Mesendoderm (in vitro differentiated cells): ENCODE results near the gene BRCA2.
A peak's percentile ranks its signal among the peaks of the same experiment; 100 is the strongest.

Experiments
- DNase-seq: peaks from one replicate; pipeline ENCODE4 v3.0.0; 2013
- H2AK5ac ChIP-seq: 2 replicates; pipeline ENCODE4 v1.6.1; 2013; ENCODE audit warnings: low read length, inconsistent platforms
- H2BK120ac ChIP-seq: 2 replicates; pipeline ENCODE4 v1.6.1; 2013; ENCODE audit warnings: low read depth, mild to moderate bottlenecking, low read length, moderate library complexity, mixed read lengths
- H2BK15ac ChIP-seq: replicated peaks from 2 replicates; pipeline ENCODE4 v1.6.1; 2013; ENCODE audit warnings: low read depth, mild to moderate bottlenecking, moderate library complexity
- H2BK5ac ChIP-seq: 2 replicates; pipeline ENCODE4 v1.6.1; 2013; ENCODE audit warnings: low read length, inconsistent platforms
- H3K18ac ChIP-seq: 2 replicates; pipeline ENCODE4 v1.6.1; 2013; ENCODE audit warnings: mild to moderate bottlenecking, low read length, mixed read lengths
- H3K23ac ChIP-seq: one replicate; pipeline ENCODE4 v1.6.1; 2013; ENCODE audit warnings: low read length
- H3K27ac ChIP-seq: 2 replicates; pipeline ENCODE4 v1.5.1; 2013; ENCODE audit warnings: low read depth, mild to moderate bottlenecking, inconsistent platforms, low read length, moderate library complexity
- H3K27me3 ChIP-seq: 2 replicates; pipeline ENCODE4 v1.6.1; 2013; ENCODE audit warnings: low read length, control low read depth, mild to moderate bottlenecking, inconsistent platforms; ENCODE audit not compliant: insufficient read depth, poor library complexity
- H3K36me3 ChIP-seq: 2 replicates; pipeline ENCODE4 v1.6.1; 2013; ENCODE audit warnings: low read length, inconsistent platforms; ENCODE audit not compliant: control insufficient read depth, insufficient read depth
- H3K4ac ChIP-seq: one replicate; pipeline ENCODE4 v1.6.1; 2013; ENCODE audit warnings: low read depth, mild to moderate bottlenecking, low read length, moderate library complexity
- H3K4me1 ChIP-seq: 2 replicates; pipeline ENCODE4 v1.6.1; 2013; ENCODE audit warnings: low read depth, low read length, inconsistent platforms; ENCODE audit not compliant: control insufficient read depth
- H3K4me2 ChIP-seq: 2 replicates; pipeline ENCODE4 v1.6.1; 2013; ENCODE audit warnings: low read length
- H3K4me3 ChIP-seq: 2 replicates; pipeline ENCODE4 v1.5.1; 2013; ENCODE audit warnings: mild to moderate bottlenecking, low read length
- H3K56ac ChIP-seq: one replicate; pipeline ENCODE4 v1.6.1; 2013; ENCODE audit warnings: low read length
- H3K79me1 ChIP-seq: 2 replicates; pipeline ENCODE4 v1.6.1; 2013; ENCODE audit warnings: low read length, inconsistent platforms
- H3K79me2 ChIP-seq: 2 replicates; pipeline ENCODE4 v1.6.1; 2013; ENCODE audit warnings: mild to moderate bottlenecking, low read length; ENCODE audit not compliant: control insufficient read depth, insufficient read depth
- H3K9ac ChIP-seq: 2 replicates; pipeline ENCODE4 v1.6.1; 2013; ENCODE audit warnings: low read length, inconsistent platforms
- H4K5ac ChIP-seq: one replicate; pipeline ENCODE4 v1.6.1; 2013; ENCODE audit warnings: low read length
- H4K8ac ChIP-seq: one replicate; pipeline ENCODE4 v1.6.1; 2013; ENCODE audit warnings: low read depth, mild to moderate bottlenecking, control low read depth, low read length, moderate library complexity
- WGBS: extraction: QIAGEN DNeasy Blood & Tissue Kit; methylation state at CpG from one replicate; pipeline ENCODE4 v1.1.7; 2013; ENCODE audit warnings: low lambda C conversion rate, missing lambda C conversion rate; ENCODE audit not compliant: insufficient coverage; ENCODE audit errors: extremely low coverage; 5-methylcytosine and 5-hydroxymethylcytosine counted together

BRCA2 gene

GRCh38 chr13:32426990-32427851 lies 111.9 kb downstream of the BRCA2 start:
- Histone ChIP-seq H2BK15ac (no peak overlapping the region), H3K79me1 (no peaks in the 10 kb centered on the region), H3K27ac (no peak overlapping the region), H3K79me2 (peaks cover 2% of the 10 kb centered on the region), H3K18ac (peak overlapping the region; percentile 35), H2BK5ac (no peak overlapping the region), H3K56ac (peak overlapping the region; percentile 76), H3K27me3 (no peaks in the 10 kb centered on the region), H2AK5ac (no peak overlapping the region), H2BK120ac (peak overlapping the region; percentile 30), H4K8ac (no peak overlapping the region), H3K4me1 (no peaks in the 10 kb centered on the region), H3K4ac (no peak overlapping the region), H3K9ac (peak overlapping the region; percentile 64), H3K4me2 (peak overlapping the region; percentile 67), H3K36me3 (no peaks in the 10 kb centered on the region), H3K23ac (no peak overlapping the region), H4K5ac (no peak overlapping the region), H3K4me3 (peak overlapping the region; percentile 62)
- peak; percentile 64 for DNase-seq
- WGBS: no CpG with 5 or more reads among the region's 90 CpGs

GRCh38 chr13:32427852-32428580 lies 112.7 kb downstream of the BRCA2 start, which contains the start of gene N4BP2L1:
Gene N4BP2L1, minus strand, starts transcription at chr13:32428130. Its CDS starts 48 bp downstream, at chr13:32428082.
- H3K23ac ChIP-seq: no peak within 1 kb of the TSS
- WGBS: no CpG with 5 or more reads among the region's 40 CpGs

DNA sequence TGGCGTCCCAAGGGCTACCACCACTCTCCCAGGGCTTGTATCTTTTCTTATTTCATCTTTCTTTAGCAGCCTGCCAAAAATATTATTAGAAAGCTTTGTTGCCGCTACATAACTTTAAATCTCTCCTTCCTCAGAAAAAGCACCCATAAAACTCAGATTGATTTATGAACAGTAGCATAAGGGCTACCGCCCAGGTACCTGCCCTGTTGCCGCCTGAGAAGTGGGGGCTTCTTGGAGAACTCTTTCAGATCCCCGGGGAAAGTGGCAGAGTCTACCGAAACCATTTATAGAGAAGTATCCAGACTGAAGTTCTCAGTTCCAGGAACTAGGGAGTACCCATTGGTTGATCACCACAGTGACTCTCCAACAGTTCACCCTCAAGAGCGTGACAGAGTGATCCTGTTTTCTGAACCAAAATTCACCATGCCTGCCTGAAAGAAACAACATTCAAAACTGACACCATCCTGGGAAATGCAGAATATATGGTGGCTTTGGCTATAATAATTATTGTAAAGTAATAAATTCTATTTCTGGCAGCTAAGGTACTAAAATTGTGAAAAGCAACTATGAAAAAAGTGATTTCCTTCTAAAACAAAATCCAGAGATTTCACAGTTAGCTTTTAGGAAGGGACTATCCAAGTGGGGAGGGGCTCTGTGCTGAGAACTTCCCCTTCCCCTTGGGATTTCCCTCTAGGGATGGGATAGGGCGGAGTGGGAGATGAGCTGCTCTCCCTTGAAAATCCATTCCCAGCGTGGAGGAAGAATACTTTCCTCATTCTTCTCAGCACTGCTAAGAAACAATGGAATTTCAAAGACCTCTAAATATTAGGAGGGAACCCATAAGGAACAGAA lies 113.5 kb downstream of the BRCA2 start:
- no peak overlapping the region for H4K8ac ChIP-seq
- no CpG with 5 or more reads among the region's 9 CpGs for WGBS
- no peaks in the 10 kb centered on the region for H3K4me1 ChIP-seq
- H4K5ac ChIP-seq: no peak overlapping the region
- no peak overlapping the region for H3K18ac ChIP-seq
- no peak for DNase-seq
- H3K79me1 ChIP-seq: no peaks in the 10 kb centered on the region
- H3K23ac ChIP-seq: no peak overlapping the region
- H3K79me2 ChIP-seq: peaks cover 2% of the 10 kb centered on the region
- H3K36me3 ChIP-seq: no peaks in the 10 kb centered on the region
- H3K27ac ChIP-seq: no peak overlapping the region
- H3K4me3 ChIP-seq: no peak overlapping the region
- H2BK120ac ChIP-seq: no peak overlapping the region
- H2BK5ac ChIP-seq: no peak overlapping the region
- H3K4ac ChIP-seq: no peak overlapping the region
- no peak overlapping the region for H3K4me2 ChIP-seq
- no peaks in the 10 kb centered on the region for H3K27me3 ChIP-seq
- no peak overlapping the region for H2BK15ac ChIP-seq
- no peak overlapping the region for H2AK5ac ChIP-seq
- H3K56ac ChIP-seq: no peak overlapping the region
- peak overlapping the region; percentile 51 for H3K9ac ChIP-seq

More at GRCh38 chr13:32427852-32428580, 112.7 kb downstream of the BRCA2 start, which contains the start of gene N4BP2L1:
- no peaks in the 10 kb centered on the region for H3K27me3 ChIP-seq
- no peak within 1 kb of the TSS for H3K27ac ChIP-seq
- H3K18ac ChIP-seq: peak within 1 kb of the TSS; percentile 35
- H3K9ac ChIP-seq: peak within 1 kb of the TSS; percentile 64
- no peak within 1 kb of the TSS for H2BK5ac ChIP-seq
- H3K79me1 ChIP-seq: no peaks in the 10 kb centered on the region
- no peaks in the 10 kb centered on the region for H3K36me3 ChIP-seq
- H2AK5ac ChIP-seq: no peak within 1 kb of the TSS
- no peak within 1 kb of the TSS for H2BK15ac ChIP-seq
- peak within 1 kb of the TSS; percentile 30 for H2BK120ac ChIP-seq
- peak within 1 kb of the TSS; percentile 67 for H3K4me2 ChIP-seq
- H3K4me1 ChIP-seq: no peaks in the 10 kb centered on the region
- H4K8ac ChIP-seq: no peak within 1 kb of the TSS
- no peak within 1 kb of the TSS for H4K5ac ChIP-seq
- peak within 1 kb of the TSS; percentile 62 for H3K4me3 ChIP-seq
- peak; percentile 55 for DNase-seq
- H3K56ac ChIP-seq: peak within 1 kb of the TSS; percentile 76
- H3K4ac ChIP-seq: no peak within 1 kb of the TSS
- peaks cover 2% of the 10 kb centered on the region for H3K79me2 ChIP-seq

DNA sequence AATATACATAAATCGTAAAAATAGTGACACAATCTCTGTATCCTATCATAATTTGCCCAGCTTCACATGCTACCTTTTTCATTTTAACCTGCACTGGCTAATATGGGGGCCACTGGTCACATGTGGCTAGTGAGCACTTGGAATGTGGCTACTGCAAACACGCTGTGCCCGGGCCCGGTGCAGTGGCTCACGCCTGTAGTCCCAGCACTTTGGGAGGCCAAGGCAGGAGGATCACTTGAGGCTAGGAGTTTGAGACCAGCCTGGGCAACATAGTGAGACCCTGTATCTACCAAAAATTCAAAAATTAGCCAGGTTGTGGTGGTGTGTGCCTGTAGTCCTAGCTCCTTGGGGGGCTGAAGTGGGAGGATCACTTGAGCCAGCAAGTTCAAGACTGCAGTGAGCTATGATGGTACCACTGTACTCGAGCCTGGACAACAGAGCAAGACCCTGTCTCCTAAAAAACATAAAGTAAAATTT lies 114.2 kb downstream of the BRCA2 start:
- H2AK5ac ChIP-seq: no peak overlapping the region
- no CpG with 5 or more reads among the region's 6 CpGs for WGBS

GRCh38 chr13:32430018-32430747 lies 114.9 kb downstream of the BRCA2 start:
- no peak for DNase-seq

More for the DNA sequence above, 114.2 kb downstream of the BRCA2 start:
- H3K9ac ChIP-seq: no peak overlapping the region
- no peak overlapping the region for H3K18ac ChIP-seq
- no peak overlapping the region for H3K4ac ChIP-seq
- H3K4me2 ChIP-seq: no peak overlapping the region
- no peak for DNase-seq
- H3K27ac ChIP-seq: no peak overlapping the region
- no peaks in the 10 kb centered on the region for H3K27me3 ChIP-seq
- H3K79me1 ChIP-seq: no peaks in the 10 kb centered on the region
- H2BK5ac ChIP-seq: no peak overlapping the region
- no peak overlapping the region for H3K4me3 ChIP-seq
- no peak overlapping the region for H4K5ac ChIP-seq
- no peak overlapping the region for H2BK120ac ChIP-seq
- no peaks in the 10 kb centered on the region for H3K4me1 ChIP-seq
- no peak overlapping the region for H3K23ac ChIP-seq
- H4K8ac ChIP-seq: no peak overlapping the region
- no peak overlapping the region for H2BK15ac ChIP-seq
- no peak overlapping the region for H3K56ac ChIP-seq
- no peaks in the 10 kb centered on the region for H3K36me3 ChIP-seq
- H3K79me2 ChIP-seq: peaks cover 2% of the 10 kb centered on the region

More at GRCh38 chr13:32430018-32430747, 114.9 kb downstream of the BRCA2 start:
- no peak overlapping the region for H3K18ac ChIP-seq
- H3K23ac ChIP-seq: no peak overlapping the region
- H3K4me2 ChIP-seq: no peak overlapping the region
- H3K4me3 ChIP-seq: no peak overlapping the region
- H2AK5ac ChIP-seq: no peak overlapping the region
- no peak overlapping the region for H2BK15ac ChIP-seq
- H3K4me1 ChIP-seq: no peaks in the 10 kb centered on the region
- no peak overlapping the region for H3K4ac ChIP-seq
- no peaks in the 10 kb centered on the region for H3K79me1 ChIP-seq
- H3K27me3 ChIP-seq: no peaks in the 10 kb centered on the region
- H3K56ac ChIP-seq: no peak overlapping the region
- no peaks in the 10 kb centered on the region for H3K36me3 ChIP-seq
- peaks cover under 1% of the 10 kb centered on the region for H3K79me2 ChIP-seq
- no peak overlapping the region for H3K9ac ChIP-seq
- WGBS: no CpG with 5 or more reads among the region's 6 CpGs
- no peak overlapping the region for H3K27ac ChIP-seq
- H4K8ac ChIP-seq: no peak overlapping the region
- H4K5ac ChIP-seq: no peak overlapping the region
- no peak overlapping the region for H2BK120ac ChIP-seq
- H2BK5ac ChIP-seq: no peak overlapping the region
